NCI-H187 treated with DMSO at 0.1 percent for 48 hours (cell line): ENCODE results near the gene THTPA.
A peak's percentile ranks its signal among the peaks of the same experiment; 100 is the strongest.
"Not testable (repeated sequence)": the region's sequence is repeated elsewhere in the genome, so short reads cannot be mapped to it uniquely, and the experiment has no call there.

ENCODE experiments used
- DNase-seq: peaks from one replicate; lab custom pipeline; 2025; lab: John Stamatoyannopoulos, UW

The THTPA gene

DNA sequence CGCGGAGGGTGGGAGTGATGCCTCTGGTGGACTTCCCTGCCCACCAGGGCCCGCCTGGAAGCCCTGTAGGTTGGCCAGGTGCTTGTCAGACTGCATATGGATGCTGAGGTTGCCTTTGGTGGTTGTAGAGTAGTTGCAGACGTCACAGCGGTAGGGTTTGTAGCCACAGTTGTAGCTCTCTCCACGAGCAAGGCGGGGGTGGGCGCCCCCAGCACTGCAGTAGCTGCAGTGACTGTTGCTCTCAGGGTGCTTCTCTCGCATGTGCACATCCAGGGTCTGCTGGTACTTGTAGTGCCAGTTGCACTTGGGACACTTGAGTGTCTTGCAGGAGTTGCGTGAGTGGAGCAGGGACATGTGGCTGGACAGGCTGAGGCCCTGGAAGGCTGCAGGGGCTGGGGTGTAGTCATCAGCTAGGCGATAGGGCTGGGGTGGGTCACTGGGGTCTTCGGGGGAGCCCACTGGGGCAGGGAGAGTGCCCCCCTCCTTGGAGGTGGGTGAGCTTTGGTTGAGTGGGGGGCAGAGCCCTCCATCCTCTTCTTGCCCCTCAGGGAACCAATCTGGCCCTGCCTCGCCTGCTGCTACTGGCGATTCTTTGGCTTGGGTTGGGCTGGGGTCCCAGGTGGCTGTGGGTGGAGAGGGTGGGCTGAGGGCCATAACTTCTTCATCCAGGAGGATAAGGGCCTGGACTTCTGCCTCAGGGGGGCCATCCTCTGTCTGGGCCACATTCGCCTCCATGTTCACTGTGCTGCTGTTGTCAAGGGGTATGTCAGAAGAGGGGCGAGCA, 22.2 kb upstream of the THTPA start:
- DNase-seq, result no peak

- no peak for DNase-seq
These were observed 20.1 kb upstream of the THTPA start for GRCh38 chr14:23535943-23536342.

GRCh38 chr14:23536494-23536893, 19.6 kb upstream of the THTPA start:
- DNase-seq, result no peak

GRCh38 chr14:23536906-23537305, 19.2 kb upstream of the THTPA start:
- not testable (repeated sequence) for DNase-seq

- no peak for DNase-seq
These were observed 18.6 kb upstream of the THTPA start for GRCh38 chr14:23537351-23538049.

GRCh38 chr14:23538050-23538718, 17.9 kb upstream of the THTPA start:
- no peak for DNase-seq

GRCh38 chr14:23538785-23539184, 17.3 kb upstream of the THTPA start:
- no peak for DNase-seq

DNA sequence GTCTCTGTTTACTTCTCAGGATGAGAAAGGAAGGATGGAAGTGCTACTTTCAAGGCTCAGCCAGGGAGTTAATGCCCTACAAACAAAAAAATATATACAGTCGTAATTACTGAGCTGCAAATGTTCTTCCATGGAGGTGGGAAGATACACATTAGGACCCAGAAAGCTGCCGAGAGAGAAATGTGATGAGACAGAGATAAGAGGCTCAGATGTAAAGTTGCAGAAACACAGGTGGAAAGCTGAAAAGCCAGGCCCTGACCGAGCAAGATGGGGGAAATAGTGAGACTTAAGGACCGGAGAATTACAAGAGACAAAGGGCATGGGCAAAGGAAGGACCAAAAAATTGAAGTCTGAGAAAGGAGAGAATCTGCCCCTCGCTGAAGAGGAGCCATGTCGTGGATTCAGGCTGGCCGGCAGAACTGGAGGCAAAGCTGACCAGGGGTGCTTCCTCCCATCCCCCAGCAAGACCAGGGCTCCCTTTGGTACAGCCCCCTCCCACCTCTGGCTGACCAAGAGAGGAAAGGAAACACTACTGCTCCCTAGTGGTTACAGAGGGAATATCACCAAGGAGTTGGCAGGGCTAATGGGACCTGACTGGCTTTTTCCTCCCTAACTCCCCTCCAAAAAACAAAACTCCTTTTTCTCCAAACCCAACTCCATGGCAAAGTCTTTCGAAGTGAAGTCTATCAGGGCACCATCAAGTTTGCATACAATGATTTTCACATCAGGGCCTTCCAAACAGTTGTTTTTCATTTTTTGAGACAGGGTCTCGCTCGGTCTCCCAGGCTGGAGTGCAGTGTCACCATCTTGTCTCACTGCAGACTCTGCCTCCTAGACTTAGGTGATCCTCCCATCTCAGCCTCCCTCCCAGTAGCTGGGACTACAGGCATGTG, 16.6 kb upstream of the THTPA start:
- peak; percentile 15 for DNase-seq

DNA sequence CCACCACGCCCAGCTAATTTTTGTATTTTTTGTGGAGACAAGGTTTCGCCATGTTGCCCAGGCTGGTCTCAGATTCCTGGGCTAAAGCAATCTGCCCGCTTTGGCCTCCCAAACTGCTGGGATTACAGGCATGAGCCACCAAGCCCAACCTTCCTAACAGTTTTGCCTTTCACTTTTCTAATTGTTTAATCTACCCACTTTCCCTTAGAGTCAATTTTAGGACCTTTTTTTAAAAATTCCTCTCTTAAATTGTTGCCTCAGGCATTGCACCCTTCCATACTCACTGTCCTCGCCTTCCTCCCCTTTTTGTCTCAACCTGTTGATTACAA, 16.0 kb upstream of the THTPA start:
- DNase-seq, result no peak

- no peak for DNase-seq
These were observed 13.8 kb upstream of the THTPA start for GRCh38 chr14:23542261-23542660.

DNA sequence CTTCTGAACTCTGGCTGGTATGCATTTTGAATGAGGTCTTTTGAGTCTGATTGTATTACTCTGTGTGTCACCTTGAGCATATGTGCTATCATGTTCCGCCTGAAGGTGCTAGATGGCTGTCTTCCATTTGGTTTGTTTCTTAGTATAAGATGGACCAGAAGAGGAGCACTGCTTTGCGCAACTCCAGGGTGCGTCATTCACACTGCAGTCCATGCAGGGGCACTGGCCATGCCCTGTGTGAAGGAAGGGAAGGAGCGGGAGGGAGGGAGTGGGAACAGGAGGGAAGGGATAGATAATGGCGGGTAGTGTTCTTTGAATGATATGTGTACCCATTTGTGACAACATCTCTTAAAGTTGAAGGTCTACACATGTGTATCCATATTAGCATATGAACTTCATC, 12.7 kb upstream of the THTPA start:
- DNase-seq, result no peak

DNA sequence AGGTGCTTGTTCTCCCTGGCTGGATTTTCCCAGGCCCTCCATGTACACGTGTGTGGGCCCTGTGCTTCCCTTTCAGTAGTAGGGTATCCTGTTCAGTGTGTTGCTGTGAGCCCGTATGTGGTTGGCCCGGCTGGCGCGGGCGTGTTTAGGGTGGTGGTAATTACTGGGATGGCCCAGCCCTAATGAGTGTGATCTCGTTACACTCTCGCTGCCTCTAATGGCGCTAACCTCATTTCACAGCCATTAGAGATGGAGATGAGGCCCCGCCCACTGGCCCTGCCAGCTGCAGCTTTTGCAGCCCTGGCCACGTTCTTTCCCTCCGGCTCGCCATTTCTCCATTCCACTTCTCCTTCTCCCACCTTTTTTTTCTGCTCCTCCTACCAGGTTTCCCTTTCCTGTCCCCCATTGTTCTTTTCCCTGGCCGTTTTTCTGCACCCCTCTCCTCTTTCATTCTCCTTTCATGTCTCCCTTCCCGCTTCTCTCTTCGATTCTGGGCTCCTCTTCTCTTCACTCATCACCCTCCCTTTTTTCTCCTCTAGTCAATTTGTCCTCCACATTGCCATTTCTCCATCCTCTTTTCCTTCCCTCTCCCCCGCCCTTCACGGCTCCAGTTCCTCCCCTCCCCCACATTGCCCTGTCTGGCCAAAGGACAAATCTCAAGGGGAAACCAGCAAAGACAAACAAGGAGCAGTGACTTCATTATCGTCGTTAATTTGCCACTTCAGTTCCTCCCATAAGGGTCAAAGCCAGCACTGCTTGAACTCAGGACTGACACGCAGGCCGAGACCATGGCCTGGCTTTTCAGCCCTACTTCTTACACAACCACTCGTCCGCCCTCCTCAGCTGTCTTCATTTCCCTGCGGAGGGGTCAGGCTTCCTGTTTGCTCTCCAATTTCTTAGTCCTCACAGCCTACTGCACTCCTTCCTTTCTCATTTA, 11.3 kb upstream of the THTPA start:
- peak; percentile 81 for DNase-seq

DNA sequence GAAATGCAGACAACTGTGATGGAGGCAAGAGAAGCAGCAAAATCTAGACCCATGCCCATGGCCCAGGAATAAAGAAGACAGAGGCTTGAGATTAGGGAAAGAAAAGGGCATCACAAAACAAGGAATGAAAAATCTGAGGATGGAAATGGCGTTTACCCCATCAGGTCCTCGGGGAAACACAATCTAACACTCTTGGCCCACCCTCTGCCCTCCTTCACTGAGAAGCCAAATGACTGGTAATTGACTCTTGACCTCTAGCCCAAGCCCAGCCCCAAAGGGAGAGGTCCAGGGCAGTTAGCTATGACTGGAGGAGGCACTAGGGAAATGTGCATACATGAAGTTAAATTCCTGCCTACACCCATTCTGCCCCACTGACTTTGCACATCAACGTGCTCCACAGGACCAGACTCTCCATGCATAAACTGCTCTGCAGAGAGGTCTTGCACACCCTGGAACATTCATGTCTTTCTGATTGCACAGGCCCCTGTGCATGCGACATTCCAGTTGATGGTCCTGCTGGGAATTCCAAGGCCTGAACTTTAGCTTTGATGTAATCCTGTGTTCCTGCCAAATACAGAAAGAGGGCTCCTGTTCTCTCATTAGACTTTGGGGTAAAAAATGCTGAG, 10.2 kb upstream of the THTPA start:
- no peak for DNase-seq

DNA sequence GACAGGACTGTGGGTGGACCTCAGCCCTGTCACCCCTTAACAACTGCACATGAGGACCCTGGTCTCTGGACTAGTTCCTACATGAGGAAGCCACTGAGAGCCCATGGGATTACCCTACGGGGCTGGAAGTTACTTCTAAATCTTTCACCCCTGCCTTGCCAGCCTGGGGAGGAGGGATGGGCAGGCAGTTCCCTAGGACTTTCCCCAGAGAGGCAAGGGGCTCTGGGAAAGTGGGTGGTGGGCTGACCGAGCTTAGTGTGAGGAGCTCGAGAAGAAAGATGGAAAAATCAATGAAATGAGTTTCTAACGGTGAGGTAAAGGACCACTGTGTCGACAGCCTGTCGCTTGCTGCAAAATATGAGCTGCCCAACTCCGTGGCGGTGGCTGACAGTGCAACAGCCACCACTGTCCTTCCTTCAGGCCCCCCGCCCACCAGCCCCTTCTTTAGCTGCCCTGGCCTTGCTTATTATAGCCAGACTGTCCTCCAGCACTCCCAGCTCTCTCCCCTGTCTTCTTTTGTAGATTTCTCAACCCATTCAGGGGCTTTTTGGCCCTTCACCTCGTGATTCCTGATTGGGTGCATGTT, 9.5 kb upstream of the THTPA start:
- DNase-seq, result no peak

DNA sequence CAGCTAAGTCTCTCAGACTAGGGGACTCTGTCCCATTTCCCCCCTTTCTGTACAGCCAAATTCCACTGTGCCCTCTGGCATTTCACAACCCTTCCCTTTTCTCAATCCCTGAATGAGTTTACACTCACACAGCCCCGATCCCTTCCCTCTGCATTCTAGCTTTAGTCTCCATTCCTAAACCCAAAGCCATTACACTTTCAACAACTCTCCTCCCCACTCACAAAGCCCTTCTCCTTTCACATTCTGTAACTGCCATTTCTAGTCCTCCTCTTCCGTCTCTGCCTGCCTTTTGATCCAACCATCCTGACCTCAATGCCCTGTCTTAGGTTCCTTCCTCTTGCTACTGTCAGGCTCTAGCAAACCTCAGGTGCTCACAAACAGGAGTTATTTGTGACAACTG, 8.1 kb upstream of the THTPA start:
- DNase-seq, result no peak

GRCh38 chr14:23548351-23549318, 7.4 kb upstream of the THTPA start:
- DNase-seq, result no peak

- DNase-seq, result no peak
These were observed 5.8 kb upstream of the THTPA start for GRCh38 chr14:23550131-23550811.

DNA sequence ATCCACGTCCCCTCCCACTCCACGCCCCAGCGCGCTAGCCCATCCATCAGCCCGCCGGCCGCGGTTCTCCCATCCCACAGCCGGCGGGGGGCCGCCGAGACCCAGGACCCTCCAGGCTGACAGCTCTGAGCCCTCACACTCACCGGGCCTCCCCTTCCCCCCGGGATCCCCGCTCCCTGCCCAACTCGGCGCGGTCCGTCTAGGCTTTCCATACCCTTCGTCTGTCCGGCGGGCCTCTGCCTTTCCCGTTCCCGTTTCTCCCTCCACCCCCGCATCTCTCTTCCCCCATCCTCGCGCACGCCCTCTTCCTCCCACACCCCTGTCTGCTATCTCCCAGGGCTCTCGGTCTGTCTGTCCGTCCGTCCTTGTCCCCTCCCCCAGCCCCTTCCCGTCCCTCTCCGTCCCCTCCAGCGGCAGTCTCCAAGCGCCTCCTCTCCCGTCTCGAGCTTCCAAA, 5.2 kb upstream of the THTPA start:
- no peak for DNase-seq
